GM12878 (cell line): ENCODE data around the gene KIFC1. TPM values are rescaled to one million over a fixed set of nuclear protein-coding genes. Genes with fewer than 3 reads are reported as not detected.
"Not testable (repeated sequence)": the region's sequence is repeated elsewhere in the genome, so short reads cannot be mapped to it uniquely, and the experiment has no call there.

ENCODE experiments used
- ATAC-seq: fragments of 200-7000 bp; cut with Tn5 transposase; 3 replicates; pipeline ENCODE4 v1.9.1; 2020; ENCODE audit warnings: mild to moderate bottlenecking, moderate library complexity
- BruUV-seq: library from RNA; stranded (reverse); fragments of 400-500 nt; replicated peaks from 2 replicates; lab custom pipeline; 2021; lab: Mats Ljungman, UMichigan
- CTCF ChIA-PET: fragments of 300-600 bp; sonication (Branson Sonifier 250); formaldehyde crosslinking; extraction: SDS; loops from one replicate; lab custom pipeline; 2021; ENCODE audit warnings: inconsistent platforms; lab: Yijun Ruan, JAX
- POLR2A ChIA-PET: fragments of 350-600 bp; formaldehyde crosslinking; extraction: SDS; loops from one replicate; lab custom pipeline; 2021; ENCODE audit warnings: inconsistent platforms; lab: Charles Lee
- RAD21 ChIA-PET: fragments of 300-600 bp; sonication (Branson Sonifier 250); formaldehyde crosslinking; loops from one replicate; lab custom pipeline; 2023; ENCODE audit warnings: antibody characterized with exemption; ENCODE audit not compliant: unreplicated experiment; lab: Charles Lee
- SMC1A ChIA-PET: fragments of 300-600 bp; sonication (Branson Sonifier 250); formaldehyde crosslinking; loops from one replicate; lab custom pipeline; 2023; ENCODE audit not compliant: unreplicated experiment, uncharacterized antibody; lab: Charles Lee
- DNase-seq: peaks from one replicate; pipeline ENCODE4 v3.0.0-alpha.2; 2011; ENCODE audit warnings: low read depth, low spot score
- FAIRE-seq: peaks from 3 replicates; lab custom pipeline; 2011; peaks lifted over from hg19 to GRCh38; lab: Jason Lieb, UNC
- H2AFZ ChIP-seq: 2 replicates; pipeline ENCODE4 v1.6.0; 2011; ENCODE audit warnings: low read depth, low read length, control low read depth; ENCODE audit not compliant: control insufficient read depth
- H3K27ac ChIP-seq: 2 replicates; pipeline ENCODE4 v1.5.1; 2011; ENCODE audit warnings: control low read depth; ENCODE audit not compliant: control insufficient read depth, insufficient read depth
- H3K27me3 ChIP-seq, 2 experiments: replicated peaks in 1 of 2; 2 replicates each; pipeline versions ENCODE4 v1.6.0 to v1.6.1; 2011; ENCODE audit warnings: low read length in 1 of 2; ENCODE audit not compliant: control insufficient read depth in 2 of 2, insufficient read depth in 2 of 2
- H3K36me3 ChIP-seq, 2 experiments: 2 replicates each; pipeline ENCODE4 v1.5.1; 2011; ENCODE audit warnings: low read length in 1 of 2; ENCODE audit not compliant: control insufficient read depth in 2 of 2, insufficient read depth in 2 of 2
- H3K4me1 ChIP-seq: 2 replicates; pipeline ENCODE4 v1.6.1; 2011; ENCODE audit warnings: mild to moderate bottlenecking, low read length, moderate library complexity, mixed read lengths; ENCODE audit not compliant: control insufficient read depth, insufficient read depth
- H3K4me2 ChIP-seq: 2 replicates; pipeline ENCODE4 v1.6.0; 2011; ENCODE audit warnings: control low read depth; ENCODE audit not compliant: control insufficient read depth, insufficient read depth
- H3K4me3 ChIP-seq: fragments of 200-600 bp; sonication (generic); 2 replicates; pipeline ENCODE4 v1.5.1; 2016
- H3K79me2 ChIP-seq: 2 replicates; pipeline ENCODE4 v1.6.0; 2011; ENCODE audit warnings: low read length; ENCODE audit not compliant: control insufficient read depth, insufficient read depth
- H3K9ac ChIP-seq: 2 replicates; pipeline ENCODE4 v1.8.0; 2011; ENCODE audit warnings: low read length, control low read depth, mixed read lengths; ENCODE audit not compliant: control insufficient read depth, insufficient read depth
- H3K9me3 ChIP-seq: replicated peaks from 3 replicates; pipeline ENCODE4 v1.5.1; 2011; ENCODE audit warnings: mild to moderate bottlenecking, low read length; ENCODE audit not compliant: control insufficient read depth, insufficient read depth
- H4K20me1 ChIP-seq: 2 replicates; pipeline ENCODE4 v1.6.0; 2011; ENCODE audit not compliant: control insufficient read depth, insufficient read depth
- BRCA1 ChIP-seq: IDR thresholded peaks from 2 replicates; pipeline ENCODE4 v1.6.1; 2011; ENCODE audit warnings: low read depth, low read length, improper control_type of control experiment
- FOXK2 ChIP-seq: fragments of 450-650 bp; IDR thresholded peaks from 2 replicates; pipeline ENCODE4 v1.6.1; 2017; ENCODE audit warnings: mild to moderate bottlenecking, moderate library complexity
- GATAD2B ChIP-seq: fragments of 450-650 bp; conservative IDR thresholded peaks from 2 replicates; pipeline ENCODE4 v1.6.1; 2017; ENCODE audit warnings: low read depth, mild to moderate bottlenecking, moderate library complexity
- HDGF ChIP-seq: fragments of 450-650 bp; IDR thresholded peaks from 2 replicates; pipeline ENCODE4 v1.6.1; 2016; ENCODE audit warnings: antibody characterized with exemption
- MEF2B ChIP-seq: fragments of 450-650 bp; IDR thresholded peaks from 2 replicates; pipeline ENCODE4 v1.6.1; 2018; ENCODE audit warnings: mild to moderate bottlenecking, moderate library complexity; ENCODE audit not compliant: partially characterized antibody, poor library complexity, severe bottlenecking
- MTA2 ChIP-seq: fragments of 450-650 bp; IDR thresholded peaks from 2 replicates; pipeline ENCODE4 v1.6.1; 2016; ENCODE audit warnings: low read depth, mild to moderate bottlenecking, moderate library complexity
- MXI1 ChIP-seq: fragments of 150-350 bp; IDR thresholded peaks from 2 replicates; pipeline ENCODE4 v1.6.1; 2011; ENCODE audit warnings: low read depth, mild to moderate bottlenecking, inconsistent platforms, low read length, improper control_type of control experiment
- PAX8 ChIP-seq: fragments of 450-650 bp; IDR thresholded peaks from 2 replicates; pipeline ENCODE4 v1.6.1; 2017; ENCODE audit warnings: mild to moderate bottlenecking, moderate library complexity
- POLR2AphosphoS5 ChIP-seq: IDR thresholded peaks from 2 replicates; pipeline ENCODE4 v1.6.1; 2011; ENCODE audit warnings: mild to moderate bottlenecking, low read length, inconsistent platforms
- RELB ChIP-seq: fragments of 450-650 bp; IDR thresholded peaks from 2 replicates; pipeline ENCODE4 v1.6.1; 2017; ENCODE audit warnings: low read depth, mild to moderate bottlenecking, moderate library complexity
- RUNX3 ChIP-seq: IDR thresholded peaks from 2 replicates; pipeline ENCODE4 v1.6.1; 2012; ENCODE audit warnings: low read length, inconsistent platforms
- SMC3 ChIP-seq: IDR thresholded peaks from 2 replicates; pipeline ENCODE4 v1.6.1; 2011; ENCODE audit warnings: low read length, improper control_type of control experiment, borderline replicate concordance
- SP1 ChIP-seq: IDR thresholded peaks from one replicate; pipeline ENCODE4 v1.6.1; 2011; ENCODE audit warnings: low read depth, low read length
- SREBF2 ChIP-seq: IDR thresholded peaks from 2 replicates; pipeline ENCODE4 v1.6.1; 2012; ENCODE audit warnings: mild to moderate bottlenecking, low read length
- STAT3 ChIP-seq: IDR thresholded peaks from 2 replicates; pipeline ENCODE4 v1.6.1; 2011; ENCODE audit warnings: low read depth, low read length, improper control_type of control experiment
- ZNF274 ChIP-seq: IDR thresholded peaks from one replicate; pipeline ENCODE4 v1.8.0; 2011; ENCODE audit not compliant: insufficient read length, insufficient read depth
- WGBS: methylation state at CpG from one replicate; pipeline ENCODE4 v1.1.6; 2016; ENCODE audit warnings: low lambda C conversion rate; ENCODE audit not compliant: insufficient replicate concordance, insufficient coverage; ENCODE audit errors: missing lambda C conversion rate; 5-methylcytosine and 5-hydroxymethylcytosine counted together
- in situ Hi-C: fragments of 300-500 bp; cut with MboI; formaldehyde crosslinking; loops from 9 replicates; pipeline ENCODE4 v1.14.3; 2018; ENCODE audit warnings: mixed read lengths
- intact Hi-C: fragments of 100-400 bp; cut with micrococcal nuclease; formaldehyde crosslinking; loops from one replicate; pipeline ENCODE4 v1.14.2; 2022; ENCODE audit not compliant: unreplicated experiment
- polyA plus RNA-seq, 11 experiments: library from polyadenylated mRNA; depleted of rRNA in 4 of 11; unstranded in 6 of 11; stranded (reverse) in 5 of 11; fragments of >200 nt; fragmentation: Nextera tagmentation in 4 of 11; fragmentation: Illumina TruSeq in 1 of 11; extraction: Ambion mirVana in 4 of 11; extraction: Trizol in 1 of 11; gene quantifications; 1 replicate in 1 of 11; 2 replicates in 10 of 11; pipeline versions ENCODE4 v1.2.1 to v1.2.3, GENCODE V29; 2011 to 2016; ENCODE audit warnings: inconsistent platforms in 2 of 11, missing spikeins in 2 of 11, low read depth in 1 of 11
- total RNA-seq, 4 experiments: library from RNA; depleted of rRNA in 3 of 4; stranded (reverse); fragments of >200 nt in 3 of 4; fragmentation: Illumina TruSeq in 1 of 4; extraction: Trizol in 1 of 4; gene quantifications; 2 replicates each; pipeline versions ENCODE4 v1.2.1 to v1.2.3, GENCODE V29; 2013 to 2021
- TF ChIP-seq, protein P1 (sequence below): fragments of 450-650 bp; IDR thresholded peaks from 2 replicates; pipeline ENCODE4 v1.6.1; 2018; ENCODE audit warnings: borderline replicate concordance, mild to moderate bottlenecking; ENCODE audit not compliant: partially characterized antibody
- TF ChIP-seq, protein P2 (sequence below): IDR thresholded peaks from 2 replicates; pipeline ENCODE4 v1.6.1; 2012; ENCODE audit warnings: low read depth, low read length, improper control_type of control experiment

The KIFC1 gene
- total and polyA plus RNA-seq, 10 of the 15 experiments (the other 5 are each of a cell fraction or from before 2014, with no cell fraction given), result 1.8 to 87.4 (median 54.4) TPM

DNA sequence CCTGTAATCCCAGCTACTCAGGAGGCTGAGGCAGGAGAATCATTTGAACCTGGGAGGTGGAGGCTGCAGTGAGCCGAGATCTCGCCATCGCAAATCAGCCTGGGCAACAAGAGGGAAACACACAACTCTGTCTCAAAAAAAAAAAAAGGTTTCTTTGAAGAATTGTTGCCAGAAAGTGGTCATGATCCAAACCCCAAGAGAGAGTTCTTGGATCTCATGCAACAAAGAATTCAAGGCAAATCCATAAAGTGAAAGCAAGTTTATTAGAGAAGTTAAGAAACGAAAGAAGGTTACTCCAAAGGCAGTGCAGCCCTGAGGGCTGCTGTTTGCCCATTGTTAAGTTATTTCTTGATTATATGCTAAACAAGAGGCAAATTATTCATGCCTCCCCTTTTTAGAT, 14.5 kb upstream of the KIFC1 start:
- POLR2A ChIA-PET, result no interaction called here
- intact Hi-C loops, result no loop called here

DNA sequence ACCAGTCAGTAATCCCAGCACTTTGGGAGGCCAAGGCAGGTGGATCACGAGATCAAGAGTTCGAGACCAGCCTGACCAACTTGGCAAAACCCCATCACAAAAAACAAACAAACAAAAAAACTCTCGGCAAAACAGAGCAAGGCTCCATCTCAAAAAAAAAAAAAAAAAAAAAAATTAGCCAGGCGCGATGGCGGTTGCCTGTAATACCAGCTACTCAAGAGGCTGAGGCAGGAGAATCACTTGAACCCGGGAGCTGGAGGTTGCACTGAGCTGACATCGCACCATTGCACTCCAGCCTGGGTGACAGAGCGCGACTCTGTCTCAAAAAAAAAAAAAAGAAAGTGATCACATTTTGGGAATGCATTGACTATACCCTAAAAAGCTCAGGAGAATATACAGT, 12.4 kb upstream of the KIFC1 start:
- 80% methylated on average over 9 of the region's 10 CpGs for WGBS
- H3K9ac ChIP-seq, H3K27ac ChIP-seq, H3K4me3 ChIP-seq, ATAC-seq, H3K9me3 ChIP-seq, H3K4me1 ChIP-seq, in situ Hi-C loops, BruUV-seq, H4K20me1 ChIP-seq, POLR2A ChIA-PET, H3K36me3 ChIP-seq, intact Hi-C loops, H3K79me2 ChIP-seq, RAD21 ChIA-PET, FAIRE-seq, H3K27me3 ChIP-seq, H2AFZ ChIP-seq, DNase-seq, H3K4me2 ChIP-seq, SMC1A ChIA-PET: not testable (repeated sequence)
- CTCF ChIA-PET, result interaction anchor here (0.7 to 0.8 kb wide), 2 partner anchors 66 to 560 kb away, joined by 3 read pairs; no protein-coding TSS in a partner anchor

More for the DNA sequence above, 14.5 kb upstream of the KIFC1 start:
- Histone ChIP-seq H3K27ac (no peak overlapping the region), H3K4me3 (no peak overlapping the region), H3K36me3 (no peaks in the 10 kb centered on the region), H3K79me2 (no peaks in the 10 kb centered on the region), H4K20me1 (no peaks in the 10 kb centered on the region), H2AFZ (no peak overlapping the region), H3K27me3 (no peaks in the 10 kb centered on the region), H3K4me1 (no peaks in the 10 kb centered on the region), H3K9me3 (no peaks in the 10 kb centered on the region), H3K9ac (no peak overlapping the region), H3K4me2 (no peak overlapping the region)
- WGBS, result 99% methylated on average over 4 of the region's 4 CpGs
- ATAC-seq (no peak), FAIRE-seq (no peak), DNase-seq (no peak)
- no peak for TF ChIP-seq GATAD2B
- TF ChIP-seq, protein P1, sequence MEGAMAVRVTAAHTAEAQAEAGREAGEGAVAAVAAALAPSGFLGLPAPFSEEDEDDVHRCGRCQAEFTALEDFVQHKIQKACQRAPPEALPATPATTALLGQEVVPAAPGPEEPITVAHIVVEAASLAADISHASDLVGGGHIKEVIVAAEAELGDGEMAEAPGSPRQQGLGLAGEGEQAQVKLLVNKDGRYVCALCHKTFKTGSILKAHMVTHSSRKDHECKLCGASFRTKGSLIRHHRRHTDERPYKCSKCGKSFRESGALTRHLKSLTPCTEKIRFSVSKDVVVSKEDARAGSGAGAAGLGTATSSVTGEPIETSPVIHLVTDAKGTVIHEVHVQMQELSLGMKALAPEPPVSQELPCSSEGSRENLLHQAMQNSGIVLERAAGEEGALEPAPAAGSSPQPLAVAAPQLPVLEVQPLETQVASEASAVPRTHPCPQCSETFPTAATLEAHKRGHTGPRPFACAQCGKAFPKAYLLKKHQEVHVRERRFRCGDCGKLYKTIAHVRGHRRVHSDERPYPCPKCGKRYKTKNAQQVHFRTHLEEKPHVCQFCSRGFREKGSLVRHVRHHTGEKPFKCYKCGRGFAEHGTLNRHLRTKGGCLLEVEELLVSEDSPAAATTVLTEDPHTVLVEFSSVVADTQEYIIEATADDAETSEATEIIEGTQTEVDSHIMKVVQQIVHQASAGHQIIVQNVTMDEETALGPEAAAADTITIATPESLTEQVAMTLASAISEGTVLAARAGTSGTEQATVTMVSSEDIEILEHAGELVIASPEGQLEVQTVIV, result no peak
- TF ChIP-seq SP1, result no peak
- no peak for TF ChIP-seq SMC3
- no peak for TF ChIP-seq RELB
- TF ChIP-seq MXI1, result no peak
- no peak for TF ChIP-seq FOXK2
- no peak for TF ChIP-seq BRCA1
- TF ChIP-seq, protein P2, sequence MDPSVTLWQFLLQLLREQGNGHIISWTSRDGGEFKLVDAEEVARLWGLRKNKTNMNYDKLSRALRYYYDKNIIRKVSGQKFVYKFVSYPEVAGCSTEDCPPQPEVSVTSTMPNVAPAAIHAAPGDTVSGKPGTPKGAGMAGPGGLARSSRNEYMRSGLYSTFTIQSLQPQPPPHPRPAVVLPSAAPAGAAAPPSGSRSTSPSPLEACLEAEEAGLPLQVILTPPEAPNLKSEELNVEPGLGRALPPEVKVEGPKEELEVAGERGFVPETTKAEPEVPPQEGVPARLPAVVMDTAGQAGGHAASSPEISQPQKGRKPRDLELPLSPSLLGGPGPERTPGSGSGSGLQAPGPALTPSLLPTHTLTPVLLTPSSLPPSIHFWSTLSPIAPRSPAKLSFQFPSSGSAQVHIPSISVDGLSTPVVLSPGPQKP, result no peak
- no peak for TF ChIP-seq SREBF2
- TF ChIP-seq STAT3, result no peak
- no peak for TF ChIP-seq ZNF274
- TF ChIP-seq RUNX3, result no peak
- TF ChIP-seq MTA2, result no peak
- TF ChIP-seq HDGF, result no peak
- no peak for TF ChIP-seq MEF2B
- TF ChIP-seq POLR2AphosphoS5, result no peak
- no peak for TF ChIP-seq PAX8
- in situ Hi-C loops, result no loop called here
- ChIA-PET RAD21 (no interaction called here), CTCF (no interaction called here), SMC1A (no interaction called here)
- BruUV-seq, result no TSS peak
